Measurements from ENCODE around the gene TTC23L. TPM values are rescaled to one million over a fixed set of nuclear protein-coding genes. Genes with fewer than 3 reads are reported as not detected.
"Not testable (repeated sequence)": the region's sequence is repeated elsewhere in the genome, so short reads cannot be mapped to it uniquely, and the experiment has no call there.

The TTC23L gene
- total and polyA plus RNA-seq, 4 donors = 0.51 to 4.4 (median 1.1) TPM

DNA sequence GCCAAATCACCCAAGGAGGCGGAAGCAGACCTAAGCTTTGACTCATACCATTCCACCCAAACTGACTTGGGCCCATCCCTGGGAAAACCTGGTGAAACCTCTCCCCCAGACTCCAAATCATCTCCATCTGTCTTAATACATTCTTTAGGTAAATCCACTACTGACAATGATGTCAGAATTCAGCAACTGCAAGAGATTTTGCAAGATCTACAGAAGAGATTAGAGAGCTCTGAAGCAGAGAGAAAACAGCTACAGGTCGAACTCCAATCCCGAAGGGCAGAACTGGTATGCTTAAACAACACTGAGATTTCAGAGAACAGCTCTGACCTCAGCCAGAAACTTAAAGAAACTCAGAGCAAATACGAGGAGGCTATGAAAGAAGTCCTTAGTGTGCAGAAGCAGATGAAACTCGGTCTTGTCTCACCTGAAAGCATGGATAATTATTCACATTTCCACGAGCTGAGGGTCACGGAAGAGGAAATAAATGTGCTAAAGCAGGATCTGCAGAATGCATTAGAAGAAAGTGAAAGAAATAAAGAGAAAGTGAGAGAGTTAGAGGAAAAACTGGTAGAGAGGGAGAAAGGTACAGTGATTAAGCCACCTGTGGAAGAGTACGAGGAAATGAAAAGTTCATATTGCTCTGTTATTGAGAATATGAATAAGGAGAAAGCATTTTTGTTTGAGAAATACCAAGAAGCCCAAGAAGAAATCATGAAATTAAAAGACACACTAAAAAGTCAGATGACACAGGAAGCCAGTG is 15.8 kb upstream of the TTC23L start:
- no peaks in the 10 kb centered on the region for H3K27me3 ChIP-seq (ENCODE audit: control insufficient read depth in 3 of 3, insufficient read depth in 3 of 3, low read length in 2 of 3)
- 93 to 94% methylated on average over 8 of the region's 8 CpGs for WGBS, 2 donors
- peaks cover 13 to 28% (median 20%) of the 10 kb centered on the region in 4 donors for H3K36me3 ChIP-seq (ENCODE audit: control insufficient read depth in 4 of 4, insufficient read depth in 4 of 4, low read length in 4 of 4)
- H3K4me3 ChIP-seq = no peak overlapping the region
- no peak for ATAC-seq (ENCODE audit: insufficient read depth, low FRiP score)
- H3K27ac ChIP-seq (ENCODE audit: low read depth in 1 of 2, low read length in 1 of 2) = no peak overlapping the region
- TF ChIP-seq, protein P1, sequence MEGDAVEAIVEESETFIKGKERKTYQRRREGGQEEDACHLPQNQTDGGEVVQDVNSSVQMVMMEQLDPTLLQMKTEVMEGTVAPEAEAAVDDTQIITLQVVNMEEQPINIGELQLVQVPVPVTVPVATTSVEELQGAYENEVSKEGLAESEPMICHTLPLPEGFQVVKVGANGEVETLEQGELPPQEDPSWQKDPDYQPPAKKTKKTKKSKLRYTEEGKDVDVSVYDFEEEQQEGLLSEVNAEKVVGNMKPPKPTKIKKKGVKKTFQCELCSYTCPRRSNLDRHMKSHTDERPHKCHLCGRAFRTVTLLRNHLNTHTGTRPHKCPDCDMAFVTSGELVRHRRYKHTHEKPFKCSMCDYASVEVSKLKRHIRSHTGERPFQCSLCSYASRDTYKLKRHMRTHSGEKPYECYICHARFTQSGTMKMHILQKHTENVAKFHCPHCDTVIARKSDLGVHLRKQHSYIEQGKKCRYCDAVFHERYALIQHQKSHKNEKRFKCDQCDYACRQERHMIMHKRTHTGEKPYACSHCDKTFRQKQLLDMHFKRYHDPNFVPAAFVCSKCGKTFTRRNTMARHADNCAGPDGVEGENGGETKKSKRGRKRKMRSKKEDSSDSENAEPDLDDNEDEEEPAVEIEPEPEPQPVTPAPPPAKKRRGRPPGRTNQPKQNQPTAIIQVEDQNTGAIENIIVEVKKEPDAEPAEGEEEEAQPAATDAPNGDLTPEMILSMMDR (IDR thresholded peaks at IDR 0.05; ENCODE audit: control extremely low read depth, extremely low read depth) = no peak
- no peaks in the 10 kb centered on the region for H3K9me3 ChIP-seq (ENCODE audit: control insufficient read depth in 4 of 4, insufficient read depth in 3 of 4, low read length in 3 of 4)
- no peak for DNase-seq
- H3K4me1 ChIP-seq (ENCODE audit: control insufficient read depth in 5 of 5, insufficient read depth in 5 of 5, low read length in 5 of 5) = peaks cover 0 to 3% (median 0%) of the 10 kb centered on the region in 5 donors
- H3K9ac ChIP-seq (ENCODE audit: insufficient read depth in 1 of 2, low read length in 2 of 2) = no peak overlapping the region

DNA sequence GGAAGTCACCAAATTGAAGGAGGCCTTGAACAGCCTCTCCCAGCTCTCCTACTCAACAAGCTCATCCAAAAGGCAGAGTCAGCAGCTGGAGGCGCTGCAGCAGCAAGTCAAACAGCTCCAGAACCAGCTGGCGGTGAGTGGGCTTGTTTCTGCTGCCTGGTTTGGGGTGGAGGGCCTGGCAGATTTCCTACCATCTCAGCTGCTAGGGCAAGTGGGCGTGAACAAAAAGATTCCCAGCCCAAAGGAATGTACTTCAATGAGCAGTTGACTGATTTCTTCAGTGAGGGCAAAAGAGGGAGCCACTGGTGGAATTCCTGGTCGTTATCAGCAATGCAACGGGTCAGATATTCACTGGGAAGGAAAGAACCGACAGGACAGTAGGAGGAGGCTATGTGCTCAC is 12.6 kb upstream of the TTC23L start:
- H3K27me3 ChIP-seq (ENCODE audit: control insufficient read depth in 3 of 3, insufficient read depth in 3 of 3, low read length in 2 of 3) = no peaks in the 10 kb centered on the region
- ATAC-seq (ENCODE audit: insufficient read depth, low FRiP score) = no peak
- peaks cover 15 to 32% (median 23%) of the 10 kb centered on the region in 4 donors for H3K36me3 ChIP-seq (ENCODE audit: control insufficient read depth in 4 of 4, insufficient read depth in 4 of 4, low read length in 4 of 4)
- peak in 2 of 3 donors; percentile 18 to 19 for DNase-seq
- 52 to 74% methylated on average over 6 of the region's 6 CpGs for WGBS, 2 donors
- H3K9ac ChIP-seq (ENCODE audit: insufficient read depth in 1 of 2, low read length in 2 of 2) = no peak overlapping the region
- H3K9me3 ChIP-seq (ENCODE audit: control insufficient read depth in 4 of 4, insufficient read depth in 3 of 4, low read length in 3 of 4) = no peaks in the 10 kb centered on the region
- no peak overlapping the region for H3K27ac ChIP-seq (ENCODE audit: low read depth in 1 of 2, low read length in 1 of 2)
- H3K4me3 ChIP-seq = no peak overlapping the region
- peaks cover 0 to 4% (median 3%) of the 10 kb centered on the region in 5 donors for H3K4me1 ChIP-seq (ENCODE audit: control insufficient read depth in 5 of 5, insufficient read depth in 5 of 5, low read length in 5 of 5)
- TF ChIP-seq, protein P1 (IDR thresholded peaks at IDR 0.05; ENCODE audit: control extremely low read depth, extremely low read depth) = no peak

DNA sequence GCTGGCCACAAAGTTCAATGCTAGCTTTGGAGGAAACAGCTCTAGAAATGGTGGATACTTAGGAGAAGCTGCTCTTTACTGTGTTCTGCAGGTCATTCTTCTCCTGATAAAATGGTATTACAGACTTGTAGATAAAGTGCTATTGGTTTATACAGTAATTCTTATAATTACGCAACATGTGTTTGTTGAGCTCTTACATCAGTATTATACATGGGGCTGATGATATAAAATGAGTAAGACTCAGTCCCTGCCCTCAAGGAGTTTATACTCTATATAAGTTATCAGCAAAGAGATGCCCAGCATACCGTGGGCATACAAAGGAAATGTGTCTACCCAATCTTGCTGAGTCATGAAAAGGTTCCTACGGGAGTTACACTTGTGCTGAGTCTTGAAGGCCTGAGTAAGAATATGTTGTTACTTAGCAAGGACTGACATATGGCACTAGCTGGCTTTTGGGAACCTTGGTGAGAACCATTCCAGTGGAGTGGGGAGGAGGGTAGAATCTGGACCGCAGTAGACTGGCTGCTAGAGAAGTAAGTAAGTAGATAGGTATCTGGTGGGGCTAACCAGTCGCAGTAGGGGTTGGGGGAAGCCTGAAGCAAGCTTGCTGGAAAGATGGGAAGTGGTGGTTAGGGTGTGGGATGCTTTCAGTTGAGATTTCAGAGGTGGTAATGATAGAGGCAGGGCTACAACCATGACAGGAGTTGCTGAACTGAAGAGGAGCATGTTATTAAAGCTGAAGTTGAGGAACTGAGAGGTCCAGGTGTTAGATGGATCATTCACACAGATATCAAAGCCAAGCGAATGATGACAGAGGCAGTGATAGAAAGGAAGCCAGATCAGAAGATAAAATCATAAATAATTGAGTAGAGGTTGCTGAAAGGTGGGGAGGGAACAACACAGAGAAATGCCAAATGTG is 11.1 kb upstream of the TTC23L start:
- ATAC-seq (ENCODE audit: insufficient read depth, low FRiP score) (no peak), DNase-seq (no peak)
- Histone ChIP-seq H3K9me3 (ENCODE audit: control insufficient read depth in 4 of 4, insufficient read depth in 3 of 4, low read length in 3 of 4) (no peaks in the 10 kb centered on the region), H3K4me1 (ENCODE audit: control insufficient read depth in 5 of 5, insufficient read depth in 5 of 5, low read length in 5 of 5) (peaks cover 0 to 14% (median 4%) of the 10 kb centered on the region in 5 donors), H3K4me3 (no peak overlapping the region), H3K27ac (ENCODE audit: low read depth in 1 of 2, low read length in 1 of 2) (no peak overlapping the region), H3K9ac (ENCODE audit: insufficient read depth in 1 of 2, low read length in 2 of 2) (no peak overlapping the region), H3K27me3 (ENCODE audit: control insufficient read depth in 3 of 3, insufficient read depth in 3 of 3, low read length in 2 of 3) (no peaks in the 10 kb centered on the region), H3K36me3 (ENCODE audit: control insufficient read depth in 4 of 4, insufficient read depth in 4 of 4, low read length in 4 of 4) (peaks cover 13 to 31% (median 22%) of the 10 kb centered on the region in 4 donors)
- TF ChIP-seq, protein P1 (IDR thresholded peaks at IDR 0.05; ENCODE audit: control extremely low read depth, extremely low read depth) = no peak
- 87% methylated on average over 6 of the region's 6 CpGs for WGBS, 2 donors

DNA sequence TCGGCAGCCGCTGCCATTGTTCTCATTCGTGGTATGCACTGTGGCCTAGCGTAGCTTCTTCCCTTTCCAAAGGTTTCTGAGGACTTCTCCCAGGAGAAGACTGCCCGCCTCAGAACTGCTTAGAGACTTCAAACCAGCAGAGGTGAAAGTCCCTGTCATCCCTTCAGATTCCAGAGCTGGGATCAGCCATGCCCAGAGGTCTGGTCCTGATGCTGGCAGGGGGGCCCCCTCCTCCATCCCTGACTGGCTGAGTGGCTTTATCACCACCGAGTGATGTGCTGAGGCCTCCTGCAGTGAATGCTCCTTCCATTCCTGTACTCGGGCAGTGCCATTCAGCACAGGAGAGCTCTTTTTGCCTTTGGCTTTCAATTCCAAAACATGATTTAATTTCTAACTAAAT is 8.1 kb upstream of the TTC23L start:
- not testable (repeated sequence) for H3K27me3 ChIP-seq (ENCODE audit: control insufficient read depth in 3 of 3, insufficient read depth in 3 of 3, low read length in 2 of 3); H3K4me3 ChIP-seq; H3K27ac ChIP-seq (ENCODE audit: low read depth in 1 of 2, low read length in 1 of 2); DNase-seq; H3K9me3 ChIP-seq (ENCODE audit: control insufficient read depth in 4 of 4, insufficient read depth in 3 of 4, low read length in 3 of 4); ATAC-seq (ENCODE audit: insufficient read depth, low FRiP score)
- H3K36me3 ChIP-seq (ENCODE audit: control insufficient read depth in 4 of 4, insufficient read depth in 4 of 4, low read length in 4 of 4) = peaks cover 6 to 20% (median 15%) of the 10 kb centered on the region in 4 donors
- peak overlapping the region in 1 of 2 donors; percentile 20 for H3K9ac ChIP-seq (ENCODE audit: insufficient read depth in 1 of 2, low read length in 2 of 2)
- 76 to 88% methylated on average over 6 to 7 of the region's 7 CpGs for WGBS, 2 donors
- H3K4me1 ChIP-seq (ENCODE audit: control insufficient read depth in 5 of 5, insufficient read depth in 5 of 5, low read length in 5 of 5) = peaks cover 0 to 14% (median 4%) of the 10 kb centered on the region in 5 donors
